ENCODE measurements around the gene PAFAH1B1. TPM values are rescaled to one million over a fixed set of nuclear protein-coding genes. Genes with fewer than 3 reads are reported as not detected.

The PAFAH1B1 gene
- total RNA-seq, 5 donors from 2014 or later (not counting 1 experiment from before 2014, with no cell fraction given): 113 to 133 (median 122) TPM

DNA sequence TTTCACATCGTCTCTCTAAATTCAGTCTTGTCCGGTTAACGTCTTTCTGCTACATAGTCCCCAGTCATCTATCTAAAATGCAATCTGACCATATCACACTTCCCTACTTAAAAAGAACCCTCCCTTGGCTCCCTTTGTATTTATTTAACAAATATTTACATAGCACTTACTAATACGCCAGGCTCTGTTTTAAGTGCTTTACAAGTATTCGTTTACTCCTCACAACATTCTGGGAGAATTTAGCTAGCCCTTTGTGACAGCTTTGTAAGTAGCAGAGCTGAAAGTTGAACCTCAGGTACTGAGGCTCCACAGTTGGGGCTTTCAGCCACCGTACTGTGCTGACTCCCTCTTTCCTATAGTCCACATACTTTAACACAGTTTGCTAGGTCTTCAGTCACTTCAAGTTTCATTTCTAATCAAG is 9.2 kb downstream of the PAFAH1B1 start:
- Mint-ChIP-seq H3K36me3 (peaks cover 10% of the 10 kb centered on the region), H3K9me3 (no peaks in the 10 kb centered on the region), H3K4me1 (peaks cover 69 to 77% (median 73%) of the 10 kb centered on the region in 3 donors), H3K4me3 (peak overlapping the region in 1 of 3 donors; percentile 2), H3K27me3 (no peaks in the 10 kb centered on the region), H3K27ac (peak overlapping the region; percentile 0 to 5)
- CTCF ChIA-PET: no interaction called here
- no peak for ATAC-seq (replicated peaks in 1 of 4)
- POLR2A ChIA-PET: no interaction called here
- H3K4me1 ChIP-seq (ENCODE audit: control insufficient read depth in 1 of 2, extremely low read depth in 1 of 2, insufficient read depth in 2 of 2, low read length in 2 of 2): peaks cover 21 to 54% of the 10 kb centered on the region in 2 experiments
- H3K27ac ChIP-seq (ENCODE audit: low read length): no peak overlapping the region
- H3K27me3 ChIP-seq (replicated peaks in 1 of 2; ENCODE audit: control insufficient read depth in 2 of 2, extremely low read depth in 1 of 2, insufficient read depth in 2 of 2, low read length in 1 of 2): no peaks in the 10 kb centered on the region
- no peaks in the 10 kb centered on the region for H3K36me3 ChIP-seq (ENCODE audit: control insufficient read depth in 2 of 2, extremely low read depth in 1 of 2, insufficient read depth in 1 of 2, low read length in 1 of 2)
- DNase-seq: no peak
- 56% methylated on average over 6 of the region's 6 CpGs for WGBS (ENCODE audit: insufficient coverage)
- H3K4me3 ChIP-seq (ENCODE audit: control insufficient read depth in 1 of 2, extremely low read depth in 1 of 2, low read length in 1 of 2): no peak overlapping the region
- no peaks in the 10 kb centered on the region for H3K9me3 ChIP-seq

DNA sequence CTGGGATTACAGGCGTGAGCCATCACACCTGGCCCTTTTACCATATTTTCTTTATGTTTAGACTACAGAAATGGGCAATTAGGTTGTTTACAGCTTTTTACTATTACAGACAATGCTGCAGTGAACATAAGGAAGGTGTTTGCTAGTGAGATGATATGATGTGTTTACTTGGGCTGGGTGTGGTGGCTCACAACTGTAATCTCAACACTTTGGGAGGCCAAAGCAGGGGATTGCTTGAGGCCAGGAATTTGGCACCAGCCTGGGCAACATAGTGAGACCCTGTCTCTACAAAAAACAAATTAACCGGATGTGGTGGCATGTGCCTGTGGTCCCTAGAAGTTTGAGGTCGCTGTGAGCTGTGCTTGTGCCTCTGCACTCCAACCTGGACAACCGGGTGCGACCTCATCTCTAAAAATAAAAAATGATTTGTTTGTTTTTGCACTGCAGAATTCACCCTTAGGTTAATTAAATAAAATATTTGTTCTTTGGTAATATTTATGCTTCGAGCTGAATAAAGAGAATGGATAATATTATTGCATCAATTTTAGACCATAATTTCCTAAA is 15.0 kb downstream of the PAFAH1B1 start:
- CTCF ChIA-PET: interaction anchor here in 1 of 2 donors (1.0 kb wide), 1 partner anchor 9 kb away, joined by 3 read pairs; no protein-coding TSS in a partner anchor
- POLR2A ChIA-PET: interaction anchor here (0.7 to 0.8 kb wide), 2 partner anchors 14 to 21 kb away, joined by 3 to 4 read pairs; no protein-coding TSS in a partner anchor
- no peaks in the 10 kb centered on the region for H3K27me3 Mint-ChIP-seq

DNA sequence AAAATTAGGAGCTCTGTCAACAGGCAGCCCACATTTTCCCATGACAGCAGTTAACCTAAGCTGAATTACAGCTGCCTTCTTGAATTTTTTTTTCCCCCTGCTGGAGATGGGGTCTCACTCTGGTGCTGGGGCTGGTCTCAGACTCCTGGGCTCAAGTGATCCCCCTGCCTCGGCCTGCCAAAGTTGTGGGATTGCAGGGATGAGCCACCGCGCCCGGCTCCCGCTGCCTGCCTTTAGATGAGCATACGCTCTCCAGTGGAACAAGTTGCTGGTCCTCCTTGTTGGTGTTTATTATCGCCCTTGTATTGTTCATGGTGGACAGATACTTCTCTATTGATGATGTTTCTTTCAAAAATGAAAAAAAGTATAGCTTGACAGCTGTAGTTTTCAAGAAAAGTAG is 15.6 kb downstream of the PAFAH1B1 start:
- H3K27ac Mint-ChIP-seq: no peak overlapping the region
- H3K4me1 ChIP-seq (ENCODE audit: control insufficient read depth in 1 of 2, extremely low read depth in 1 of 2, insufficient read depth in 2 of 2, low read length in 2 of 2): peaks cover 12 to 51% of the 10 kb centered on the region in 2 experiments
- peaks cover 71 to 79% (median 77%) of the 10 kb centered on the region in 3 donors for H3K4me1 Mint-ChIP-seq

More for the DNA sequence above, 15.0 kb downstream of the PAFAH1B1 start:
- Mint-ChIP-seq H3K9me3 (no peaks in the 10 kb centered on the region), H3K36me3 (peaks cover 6% of the 10 kb centered on the region), H3K4me3 (peak overlapping the region in 1 of 3 donors; percentile 54), H3K27ac (no peak overlapping the region), H3K4me1 (peaks cover 69 to 75% (median 72%) of the 10 kb centered on the region in 3 donors)
- no peak for ATAC-seq (replicated peaks in 1 of 4)
- peaks cover 0 to 2% of the 10 kb centered on the region in 2 donors for H3K36me3 ChIP-seq (ENCODE audit: control insufficient read depth in 2 of 2, extremely low read depth in 1 of 2, insufficient read depth in 1 of 2, low read length in 1 of 2)
- H3K9me3 ChIP-seq: no peaks in the 10 kb centered on the region
- peaks cover 12 to 50% of the 10 kb centered on the region in 2 experiments for H3K4me1 ChIP-seq (ENCODE audit: control insufficient read depth in 1 of 2, extremely low read depth in 1 of 2, insufficient read depth in 2 of 2, low read length in 2 of 2)
- no peaks in the 10 kb centered on the region for H3K27me3 ChIP-seq (replicated peaks in 1 of 2; ENCODE audit: control insufficient read depth in 2 of 2, extremely low read depth in 1 of 2, insufficient read depth in 2 of 2, low read length in 1 of 2)
- no peak overlapping the region for H3K4me3 ChIP-seq (ENCODE audit: control insufficient read depth in 1 of 2, extremely low read depth in 1 of 2, low read length in 1 of 2)
- H3K27ac ChIP-seq (ENCODE audit: low read length): no peak overlapping the region
- no CpG with 5 or more reads among the region's 6 CpGs for WGBS (ENCODE audit: insufficient coverage)
- no peak for DNase-seq

DNA sequence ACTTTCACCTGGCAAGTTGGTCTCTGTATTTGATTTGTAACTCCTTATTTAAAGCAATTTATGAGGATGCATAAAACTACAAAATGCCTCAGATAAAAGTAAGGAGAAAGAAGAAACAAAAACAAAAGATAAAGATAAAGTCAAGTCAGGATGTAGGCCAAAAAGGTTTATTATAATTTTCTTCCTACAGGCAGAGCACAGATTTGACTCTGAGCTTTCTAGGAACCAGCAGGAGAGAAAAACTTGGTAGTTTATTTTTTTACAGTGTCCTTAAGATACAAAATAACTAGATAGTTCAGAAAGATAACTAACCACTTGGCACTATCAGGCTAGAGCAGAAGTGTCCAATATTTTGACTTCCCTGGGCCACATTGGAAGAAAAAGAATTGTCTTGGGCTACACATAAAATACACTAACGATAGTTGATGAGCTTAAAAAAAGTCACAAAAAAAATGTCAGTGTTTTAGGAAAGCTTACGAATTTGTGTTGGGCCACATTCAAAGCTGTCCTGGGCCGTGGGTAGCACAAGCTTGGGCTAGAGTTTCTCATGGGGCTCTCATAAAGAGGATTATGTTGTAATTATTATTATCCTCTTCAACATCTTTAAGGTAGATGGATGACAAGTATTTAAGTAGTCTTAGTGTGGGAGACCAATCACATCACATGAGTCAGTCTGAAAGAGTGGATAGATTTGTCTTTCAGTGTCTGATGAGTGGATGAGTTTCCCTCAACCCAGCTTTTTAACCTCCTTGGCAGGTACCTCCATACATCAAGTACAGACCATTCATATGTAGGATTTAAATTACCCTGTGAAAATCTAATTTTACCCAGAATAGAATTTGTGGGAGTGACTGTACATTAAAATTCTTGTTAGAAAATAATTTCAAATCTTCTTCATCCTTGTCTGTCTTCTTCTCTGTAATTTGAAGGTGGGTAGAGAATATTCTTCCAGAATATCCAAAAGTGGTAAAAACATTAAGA is 17.0 kb downstream of the PAFAH1B1 start:
- no peak for ATAC-seq (replicated peaks in 1 of 4)
- H3K4me3 Mint-ChIP-seq: peak overlapping the region in 1 of 3 donors; percentile 54
- peaks cover 9 to 46% of the 10 kb centered on the region in 2 experiments for H3K4me1 ChIP-seq (ENCODE audit: control insufficient read depth in 1 of 2, extremely low read depth in 1 of 2, insufficient read depth in 2 of 2, low read length in 2 of 2)
- H3K27me3 Mint-ChIP-seq: no peaks in the 10 kb centered on the region
- peaks cover 6% of the 10 kb centered on the region for H3K36me3 Mint-ChIP-seq
- H3K27ac ChIP-seq (ENCODE audit: low read length): no peak overlapping the region
- no peak overlapping the region for H3K4me3 ChIP-seq (ENCODE audit: control insufficient read depth in 1 of 2, extremely low read depth in 1 of 2, low read length in 1 of 2)
- ChIA-PET POLR2A (interaction anchor here in 1 of 2 donors (0.6 kb wide), 1 partner anchor 284 kb away, joined by 3 read pairs; no protein-coding TSS in a partner anchor), CTCF (no interaction called here)
- H3K9me3 ChIP-seq: no peaks in the 10 kb centered on the region
- no CpG with 5 or more reads among the region's 3 CpGs for WGBS (ENCODE audit: insufficient coverage)
- H3K9me3 Mint-ChIP-seq: no peaks in the 10 kb centered on the region
- no peaks in the 10 kb centered on the region for H3K27me3 ChIP-seq (replicated peaks in 1 of 2; ENCODE audit: control insufficient read depth in 2 of 2, extremely low read depth in 1 of 2, insufficient read depth in 2 of 2, low read length in 1 of 2)
- peaks cover 71 to 75% (median 74%) of the 10 kb centered on the region in 3 donors for H3K4me1 Mint-ChIP-seq
- peak overlapping the region in 1 of 2 donors; percentile 10 for H3K27ac Mint-ChIP-seq
- no peak for DNase-seq
- H3K36me3 ChIP-seq (ENCODE audit: control insufficient read depth in 2 of 2, extremely low read depth in 1 of 2, insufficient read depth in 1 of 2, low read length in 1 of 2): peaks cover 3% of the 10 kb centered on the region in 2 donors

More for the DNA sequence above, 15.6 kb downstream of the PAFAH1B1 start:
- no peak for ATAC-seq (replicated peaks in 1 of 4)
- H3K9me3 Mint-ChIP-seq: no peaks in the 10 kb centered on the region
- H3K36me3 ChIP-seq (ENCODE audit: control insufficient read depth in 2 of 2, extremely low read depth in 1 of 2, insufficient read depth in 1 of 2, low read length in 1 of 2): peaks cover 0 to 3% of the 10 kb centered on the region in 2 donors
- no peaks in the 10 kb centered on the region for H3K9me3 ChIP-seq
- WGBS (ENCODE audit: insufficient coverage): 100% methylated on average over 1 of the region's 7 CpGs
- DNase-seq: no peak
- H3K4me3 Mint-ChIP-seq: peak overlapping the region in 1 of 3 donors; percentile 54
- no peaks in the 10 kb centered on the region for H3K27me3 ChIP-seq (replicated peaks in 1 of 2; ENCODE audit: control insufficient read depth in 2 of 2, extremely low read depth in 1 of 2, insufficient read depth in 2 of 2, low read length in 1 of 2)
- no peaks in the 10 kb centered on the region for H3K27me3 Mint-ChIP-seq
- CTCF ChIA-PET: interaction anchor here (0.5 to 1.0 kb wide), 2 partner anchors 8 to 113 kb away, joined by 3 read pairs; no protein-coding TSS in a partner anchor
- H3K27ac ChIP-seq (ENCODE audit: low read length): no peak overlapping the region
- peaks cover 6% of the 10 kb centered on the region for H3K36me3 Mint-ChIP-seq
- POLR2A ChIA-PET: interaction anchor here (0.8 to 1.0 kb wide), 2 partner anchors 14 to 15 kb away, joined by 4 read pairs; partner anchors contain the start of gene PAFAH1B1 (in 1 of the 2)
- H3K4me3 ChIP-seq (ENCODE audit: control insufficient read depth in 1 of 2, extremely low read depth in 1 of 2, low read length in 1 of 2): no peak overlapping the region

DNA sequence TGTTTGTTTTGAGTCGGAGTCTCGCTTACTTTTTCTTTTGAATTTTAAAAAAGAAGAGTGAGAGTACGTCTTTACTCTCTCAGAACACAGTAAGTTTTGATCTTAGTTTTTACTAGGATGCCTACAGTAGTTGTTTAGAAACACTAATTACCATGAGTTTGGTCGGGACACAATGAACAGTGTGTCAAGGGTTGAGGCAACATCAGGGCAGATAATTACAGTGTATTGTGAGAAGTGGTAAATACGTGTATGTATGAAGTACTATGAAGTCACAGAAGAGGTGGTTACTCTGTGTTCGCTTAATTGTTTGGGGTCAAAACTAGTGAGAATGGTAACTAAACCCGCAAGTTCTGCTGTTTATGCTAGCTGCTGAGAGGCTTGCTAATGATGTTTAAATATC is 18.2 kb downstream of the PAFAH1B1 start:
- Histone ChIP-seq H3K4me3 (ENCODE audit: control insufficient read depth in 1 of 2, extremely low read depth in 1 of 2, low read length in 1 of 2) (no peak overlapping the region), H3K36me3 (ENCODE audit: control insufficient read depth in 2 of 2, extremely low read depth in 1 of 2, insufficient read depth in 1 of 2, low read length in 1 of 2) (peaks cover 3% of the 10 kb centered on the region in 2 donors), H3K9me3 (no peaks in the 10 kb centered on the region), H3K27ac (ENCODE audit: low read length) (no peak overlapping the region), H3K27me3 (replicated peaks in 1 of 2; ENCODE audit: control insufficient read depth in 2 of 2, extremely low read depth in 1 of 2, insufficient read depth in 2 of 2, low read length in 1 of 2) (no peaks in the 10 kb centered on the region), H3K4me1 (ENCODE audit: control insufficient read depth in 1 of 2, extremely low read depth in 1 of 2, insufficient read depth in 2 of 2, low read length in 2 of 2) (peaks cover 4 to 42% of the 10 kb centered on the region in 2 experiments)
- Mint-ChIP-seq H3K27ac (no peak overlapping the region), H3K27me3 (no peaks in the 10 kb centered on the region), H3K4me1 (peaks cover 74 to 77% (median 76%) of the 10 kb centered on the region in 3 donors), H3K4me3 (peak overlapping the region in 1 of 3 donors; percentile 23), H3K36me3 (peaks cover 6% of the 10 kb centered on the region), H3K9me3 (no peaks in the 10 kb centered on the region)
- ChIA-PET POLR2A (interaction anchor here in 1 of 2 donors (0.6 kb wide), 1 partner anchor 409 kb away, joined by 5 read pairs; no protein-coding TSS in a partner anchor), CTCF (no interaction called here)
- DNase-seq (no peak), ATAC-seq (replicated peaks in 1 of 4) (no peak)
- WGBS (ENCODE audit: insufficient coverage): 93% methylated on average over 4 of the region's 7 CpGs

DNA sequence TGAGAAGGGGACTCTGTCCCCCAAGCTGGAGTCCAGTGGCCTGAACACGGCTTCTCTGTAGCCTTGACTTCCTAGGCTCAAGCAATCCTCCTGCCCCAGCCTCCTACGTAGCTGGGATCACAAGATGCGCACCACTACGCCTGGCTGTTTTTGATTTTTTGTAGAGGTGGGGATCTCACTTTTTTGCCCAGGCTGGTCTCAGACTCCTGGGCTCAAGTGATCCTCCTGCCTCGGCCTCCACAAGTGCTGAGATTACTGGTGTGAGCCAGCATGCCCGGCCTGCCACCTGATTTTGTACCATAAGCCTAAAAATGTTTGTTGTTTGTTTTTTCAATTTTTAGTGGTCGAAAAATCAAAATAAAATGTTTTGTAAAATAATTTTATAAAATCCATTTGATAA is 19.2 kb downstream of the PAFAH1B1 start:
- Histone ChIP-seq H3K9me3 (no peaks in the 10 kb centered on the region), H3K27me3 (replicated peaks in 1 of 2; ENCODE audit: control insufficient read depth in 2 of 2, extremely low read depth in 1 of 2, insufficient read depth in 2 of 2, low read length in 1 of 2) (no peaks in the 10 kb centered on the region), H3K4me1 (ENCODE audit: control insufficient read depth in 1 of 2, extremely low read depth in 1 of 2, insufficient read depth in 2 of 2, low read length in 2 of 2) (peaks cover 4 to 39% of the 10 kb centered on the region in 2 experiments), H3K4me3 (ENCODE audit: control insufficient read depth in 1 of 2, extremely low read depth in 1 of 2, low read length in 1 of 2) (no peak overlapping the region), H3K36me3 (ENCODE audit: control insufficient read depth in 2 of 2, extremely low read depth in 1 of 2, insufficient read depth in 1 of 2, low read length in 1 of 2) (peaks cover 3 to 6% of the 10 kb centered on the region in 2 donors), H3K27ac (ENCODE audit: low read length) (no peak overlapping the region)
- Mint-ChIP-seq H3K4me1 (peaks cover 77 to 79% (median 77%) of the 10 kb centered on the region in 3 donors), H3K36me3 (peaks cover 6% of the 10 kb centered on the region), H3K27ac (no peak overlapping the region), H3K4me3 (no peak overlapping the region), H3K27me3 (no peaks in the 10 kb centered on the region), H3K9me3 (no peaks in the 10 kb centered on the region)
- DNase-seq (no peak), ATAC-seq (replicated peaks in 1 of 4) (no peak)
- POLR2A ChIA-PET: interaction anchor here (0.7 to 0.9 kb wide), 2 partner anchors 17 to 18 kb away, joined by 3 to 8 read pairs; no protein-coding TSS in a partner anchor
- 100% methylated on average over 1 of the region's 7 CpGs for WGBS (ENCODE audit: insufficient coverage)
- CTCF ChIA-PET: no interaction called here

All from T-cell (primary cell).